Measurements from ENCODE around the gene PIP5K1C. TPM values are rescaled to one million over a fixed set of nuclear protein-coding genes. Genes with fewer than 3 reads are reported as not detected.

Gene PIP5K1C
- 27.6 and 60.0 TPM in 2 replicates for total RNA-seq

GRCh38 chr19:3700242-3701032, at the start of gene PIP5K1C:
TSS of gene PIP5K1C (minus strand) at chr19:3700468. CDS start at chr19:3700390, 78 bp downstream.

GRCh38 chr19:3708207-3708931, 8.1 kb upstream of the PIP5K1C start, which contains the start of gene TJP3:
TSS of gene TJP3 (plus strand) at chr19:3708384. CDS start at chr19:3728433, 20,049 bp downstream.

GRCh38 chr19:3626473-3627350, 73.6 kb downstream of the PIP5K1C start, which contains the start of gene CACTIN:
TSS of gene CACTIN (minus strand) at chr19:3626790. CDS start at chr19:3626762, 28 bp downstream.

GRCh38 chr19:3606690-3607289, 93.5 kb downstream of the PIP5K1C start, which contains the start of gene TBXA2R:
TSS of gene TBXA2R (minus strand) at chr19:3606875. CDS start at chr19:3600634, 6,241 bp downstream.

GRCh38 chr19:3585301-3586126, 114.8 kb downstream of the PIP5K1C start, which contains the start of gene GIPC3:
TSS of gene GIPC3 (plus strand) at chr19:3585478. CDS start at chr19:3585598, 120 bp downstream.

Other genes starting within 250 kb of the PIP5K1C start
- gene SMIM24, start 219.9 kb downstream of the PIP5K1C start, total RNA-seq = not detected in 2 replicates
- gene SMIM44, start 217.0 kb downstream of the PIP5K1C start, total RNA-seq = not detected in 2 replicates
- gene DOHH, start 199.8 kb downstream of the PIP5K1C start, total RNA-seq = 12.5 and 15.9 TPM in 2 replicates
- 48.8 and 52.1 TPM in 2 replicates for gene FZR1, start 194.2 kb downstream of the PIP5K1C start, total RNA-seq
- not detected in 2 replicates for gene TEKTIP1, start 161.3 kb downstream of the PIP5K1C start, total RNA-seq
- gene MFSD12, start 142.9 kb downstream of the PIP5K1C start, total RNA-seq = 50.2 and 174 TPM in 2 replicates
- 91.1 and 102 TPM in 2 replicates for gene HMG20B, start 127.5 kb downstream of the PIP5K1C start, total RNA-seq
- gene GIPC3, start 115.0 kb downstream of the PIP5K1C start, total RNA-seq = under 0.01 TPM in 1 of 2 replicates, not detected in the other
- gene TBXA2R, start 93.6 kb downstream of the PIP5K1C start, total RNA-seq = 2.8 and 2.9 TPM in 2 replicates
- gene CACTIN, start 73.7 kb downstream of the PIP5K1C start, total RNA-seq = 26.8 and 35.6 TPM in 2 replicates
- gene TJP3, start 7.9 kb upstream of the PIP5K1C start, total RNA-seq = under 0.01 TPM in 1 of 2 replicates, not detected in the other
- gene APBA3, start 61.2 kb upstream of the PIP5K1C start, total RNA-seq = 19.3 and 28.9 TPM in 2 replicates
- 21.8 and 50.2 TPM in 2 replicates for gene MRPL54, start 62.2 kb upstream of the PIP5K1C start, total RNA-seq
- not detected in 2 replicates for gene RAX2, start 71.8 kb upstream of the PIP5K1C start, total RNA-seq
- gene MATK, start 85.9 kb upstream of the PIP5K1C start, total RNA-seq = 0.15 TPM in 1 of 2 replicates, not detected in the other
- gene ZFR2, start 168.6 kb upstream of the PIP5K1C start, total RNA-seq = not detected in 2 replicates
- not detected in 2 replicates for gene ATCAY, start 180.2 kb upstream of the PIP5K1C start, total RNA-seq
- not detected in 2 replicates for gene NMRK2, start 232.6 kb upstream of the PIP5K1C start, total RNA-seq

Data from smooth muscle cell of trachea (primary cell).